Upper lobe of right lung (tissue), 1 donor: ENCODE measurements around the gene BACH2. TPM values are rescaled to one million over a fixed set of nuclear protein-coding genes. Genes with fewer than 3 reads are reported as not detected.

Experiments used
- ATAC-seq: fragments of 200-7000 bp; cut with Tn5 transposase; one replicate; pipeline ENCODE4 v1.9.1; 2020; ENCODE audit warnings: mild to moderate bottlenecking, moderate library complexity
- DNase-seq: peaks from one replicate; pipeline ENCODE4 v3.0.0-alpha.2; 2020
- H3K27ac ChIP-seq: fragments of 200-600 bp; one replicate; pipeline ENCODE4 v1.8.0; 2022
- H3K27me3 ChIP-seq: fragments of 200-600 bp; one replicate; pipeline ENCODE4 v1.8.0; 2022; ENCODE audit warnings: mild to moderate bottlenecking
- H3K36me3 ChIP-seq: fragments of 200-600 bp; one replicate; pipeline ENCODE4 v1.8.0; 2022
- H3K4me1 ChIP-seq: fragments of 200-600 bp; one replicate; pipeline ENCODE4 v1.8.0; 2022
- H3K4me3 ChIP-seq: fragments of 200-600 bp; one replicate; pipeline ENCODE4 v1.8.0; 2022; ENCODE audit warnings: mild to moderate bottlenecking
- H3K9me3 ChIP-seq: fragments of 200-600 bp; one replicate; pipeline ENCODE4 v1.8.0; 2022
- CTCF ChIP-seq: fragments of 200-600 bp; IDR thresholded peaks from one replicate; pipeline ENCODE4 v1.8.0; 2022; ENCODE audit warnings: antibody characterized with exemption
- intact Hi-C: fragments of 100-400 bp; cut with DNase I; formaldehyde crosslinking; loops from one replicate; pipeline ENCODE4 v1.11.0; 2022
- total RNA-seq: library from RNA; stranded (reverse); fragmentation: NEBNext Ultra II Directional; extraction: Animal tissue kit (Norgen Biotek cat#: 25700); gene quantifications from one replicate; pipeline ENCODE4 v1.2.1, GENCODE V29; 2021
- donor health status: DM: no; HTN: yes; CAD: no; lungs with severe emphysema.

BACH2 gene
- total RNA-seq, 1 donor from 2014 or later, result 4.9 TPM

- Histone ChIP-seq H3K36me3 (no peaks in the 10 kb centered on the region), H3K4me1 (no peaks in the 10 kb centered on the region), H3K27me3 (no peaks in the 10 kb centered on the region), H3K4me3 (no peak overlapping the region), H3K27ac (no peak overlapping the region), H3K9me3 (no peaks in the 10 kb centered on the region)
- intact Hi-C loops, result no loop called here
- ATAC-seq, result no peak
- TF ChIP-seq CTCF, result no peak
- DNase-seq, result no peak
These were observed 92.2 kb downstream of the BACH2 start for GRCh38 chr6:90204327-90205056.

GRCh38 chr6:90203672-90204071 is 93.0 kb downstream of the BACH2 start:
- no peak overlapping the region for H3K4me3 ChIP-seq
- H3K27ac ChIP-seq, result no peak overlapping the region
- TF ChIP-seq CTCF, result no peak
- DNase-seq (no peak), ATAC-seq (no peak)
- intact Hi-C loops, result no loop called here
- H3K36me3 ChIP-seq, result no peaks in the 10 kb centered on the region
- no peaks in the 10 kb centered on the region for H3K27me3 ChIP-seq
- no peaks in the 10 kb centered on the region for H3K4me1 ChIP-seq
- no peaks in the 10 kb centered on the region for H3K9me3 ChIP-seq

- H3K9me3 ChIP-seq, result no peaks in the 10 kb centered on the region
- no peak overlapping the region for H3K4me3 ChIP-seq
- DNase-seq (no peak), ATAC-seq (no peak)
- H3K27me3 ChIP-seq, result no peaks in the 10 kb centered on the region
- no peak overlapping the region for H3K27ac ChIP-seq
- H3K4me1 ChIP-seq, result no peaks in the 10 kb centered on the region
- no peak for TF ChIP-seq CTCF
- intact Hi-C loops, result no loop called here
- H3K36me3 ChIP-seq, result no peaks in the 10 kb centered on the region
These were observed 94.5 kb downstream of the BACH2 start for GRCh38 chr6:90202156-90202555.

GRCh38 chr6:90199900-90200299 is 96.7 kb downstream of the BACH2 start:
- TF ChIP-seq CTCF, result no peak
- H3K4me1 ChIP-seq, result no peaks in the 10 kb centered on the region
- intact Hi-C loops, result no loop called here
- H3K4me3 ChIP-seq, result no peak overlapping the region
- H3K9me3 ChIP-seq, result no peaks in the 10 kb centered on the region
- DNase-seq, result no peak
- H3K27ac ChIP-seq, result no peak overlapping the region
- H3K36me3 ChIP-seq, result no peaks in the 10 kb centered on the region
- no peak for ATAC-seq
- no peaks in the 10 kb centered on the region for H3K27me3 ChIP-seq

- Histone ChIP-seq H3K36me3 (no peaks in the 10 kb centered on the region), H3K4me3 (no peak overlapping the region), H3K27ac (no peak overlapping the region), H3K4me1 (no peaks in the 10 kb centered on the region), H3K27me3 (no peaks in the 10 kb centered on the region), H3K9me3 (no peaks in the 10 kb centered on the region)
- DNase-seq, result no peak
- intact Hi-C loops, result no loop called here
- no peak for ATAC-seq
- no peak for TF ChIP-seq CTCF
These were observed 97.8 kb downstream of the BACH2 start for GRCh38 chr6:90198758-90199425.
